Measurements from ENCODE around the gene FHL3.

The FHL3 gene

DNA sequence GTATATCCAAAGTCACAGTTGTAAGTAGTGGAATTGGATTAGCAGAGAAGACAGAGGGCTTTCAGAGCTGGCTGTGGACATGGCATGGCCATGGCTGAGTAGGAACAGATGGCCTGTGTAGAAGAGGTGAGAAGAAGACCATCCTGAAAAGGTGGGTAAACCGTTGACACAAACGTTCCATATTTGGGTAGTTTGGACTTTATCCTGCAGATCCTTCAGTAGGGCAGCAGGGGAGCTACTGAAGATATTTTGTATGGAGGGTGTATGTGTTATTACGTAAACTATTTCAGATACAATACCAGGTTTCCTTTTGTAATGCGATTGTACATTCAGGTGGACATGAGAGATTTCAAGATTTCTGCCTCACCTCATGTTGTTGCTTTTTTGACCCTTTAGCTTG lies 8.9 kb upstream of the FHL3 start:
- Histone ChIP-seq H3K27me3 (ENCODE audit: insufficient read depth, poor library complexity, severe bottlenecking) (no peaks in the 10 kb centered on the region), H3K4me3 (replicated peaks; ENCODE audit: insufficient read depth, low read length) (peak overlapping the region; percentile 73; the same call in 1 of the 2 replicates), H3K27ac (replicated peaks) (no peak overlapping the region)
- DNase-seq (ENCODE audit: low read depth in 1 of 2, low spot score in 1 of 2): no peak
- TF ChIP-seq, protein P1, sequence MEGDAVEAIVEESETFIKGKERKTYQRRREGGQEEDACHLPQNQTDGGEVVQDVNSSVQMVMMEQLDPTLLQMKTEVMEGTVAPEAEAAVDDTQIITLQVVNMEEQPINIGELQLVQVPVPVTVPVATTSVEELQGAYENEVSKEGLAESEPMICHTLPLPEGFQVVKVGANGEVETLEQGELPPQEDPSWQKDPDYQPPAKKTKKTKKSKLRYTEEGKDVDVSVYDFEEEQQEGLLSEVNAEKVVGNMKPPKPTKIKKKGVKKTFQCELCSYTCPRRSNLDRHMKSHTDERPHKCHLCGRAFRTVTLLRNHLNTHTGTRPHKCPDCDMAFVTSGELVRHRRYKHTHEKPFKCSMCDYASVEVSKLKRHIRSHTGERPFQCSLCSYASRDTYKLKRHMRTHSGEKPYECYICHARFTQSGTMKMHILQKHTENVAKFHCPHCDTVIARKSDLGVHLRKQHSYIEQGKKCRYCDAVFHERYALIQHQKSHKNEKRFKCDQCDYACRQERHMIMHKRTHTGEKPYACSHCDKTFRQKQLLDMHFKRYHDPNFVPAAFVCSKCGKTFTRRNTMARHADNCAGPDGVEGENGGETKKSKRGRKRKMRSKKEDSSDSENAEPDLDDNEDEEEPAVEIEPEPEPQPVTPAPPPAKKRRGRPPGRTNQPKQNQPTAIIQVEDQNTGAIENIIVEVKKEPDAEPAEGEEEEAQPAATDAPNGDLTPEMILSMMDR (IDR thresholded peaks at IDR 0.05; ENCODE audit: insufficient read depth, low read length): no peak
- TF ChIP-seq GABPA (IDR thresholded peaks at IDR 0.05; ENCODE audit: low read depth) (no peak), POLR2AphosphoS5 (IDR thresholded peaks at IDR 0.05; ENCODE audit: low read depth) (no peak)
- TF ChIP-seq, protein P2, sequence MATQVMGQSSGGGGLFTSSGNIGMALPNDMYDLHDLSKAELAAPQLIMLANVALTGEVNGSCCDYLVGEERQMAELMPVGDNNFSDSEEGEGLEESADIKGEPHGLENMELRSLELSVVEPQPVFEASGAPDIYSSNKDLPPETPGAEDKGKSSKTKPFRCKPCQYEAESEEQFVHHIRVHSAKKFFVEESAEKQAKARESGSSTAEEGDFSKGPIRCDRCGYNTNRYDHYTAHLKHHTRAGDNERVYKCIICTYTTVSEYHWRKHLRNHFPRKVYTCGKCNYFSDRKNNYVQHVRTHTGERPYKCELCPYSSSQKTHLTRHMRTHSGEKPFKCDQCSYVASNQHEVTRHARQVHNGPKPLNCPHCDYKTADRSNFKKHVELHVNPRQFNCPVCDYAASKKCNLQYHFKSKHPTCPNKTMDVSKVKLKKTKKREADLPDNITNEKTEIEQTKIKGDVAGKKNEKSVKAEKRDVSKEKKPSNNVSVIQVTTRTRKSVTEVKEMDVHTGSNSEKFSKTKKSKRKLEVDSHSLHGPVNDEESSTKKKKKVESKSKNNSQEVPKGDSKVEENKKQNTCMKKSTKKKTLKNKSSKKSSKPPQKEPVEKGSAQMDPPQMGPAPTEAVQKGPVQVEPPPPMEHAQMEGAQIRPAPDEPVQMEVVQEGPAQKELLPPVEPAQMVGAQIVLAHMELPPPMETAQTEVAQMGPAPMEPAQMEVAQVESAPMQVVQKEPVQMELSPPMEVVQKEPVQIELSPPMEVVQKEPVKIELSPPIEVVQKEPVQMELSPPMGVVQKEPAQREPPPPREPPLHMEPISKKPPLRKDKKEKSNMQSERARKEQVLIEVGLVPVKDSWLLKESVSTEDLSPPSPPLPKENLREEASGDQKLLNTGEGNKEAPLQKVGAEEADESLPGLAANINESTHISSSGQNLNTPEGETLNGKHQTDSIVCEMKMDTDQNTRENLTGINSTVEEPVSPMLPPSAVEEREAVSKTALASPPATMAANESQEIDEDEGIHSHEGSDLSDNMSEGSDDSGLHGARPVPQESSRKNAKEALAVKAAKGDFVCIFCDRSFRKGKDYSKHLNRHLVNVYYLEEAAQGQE (IDR thresholded peaks at IDR 0.05; ENCODE audit: insufficient replicate concordance, low read depth): no peak

DNA sequence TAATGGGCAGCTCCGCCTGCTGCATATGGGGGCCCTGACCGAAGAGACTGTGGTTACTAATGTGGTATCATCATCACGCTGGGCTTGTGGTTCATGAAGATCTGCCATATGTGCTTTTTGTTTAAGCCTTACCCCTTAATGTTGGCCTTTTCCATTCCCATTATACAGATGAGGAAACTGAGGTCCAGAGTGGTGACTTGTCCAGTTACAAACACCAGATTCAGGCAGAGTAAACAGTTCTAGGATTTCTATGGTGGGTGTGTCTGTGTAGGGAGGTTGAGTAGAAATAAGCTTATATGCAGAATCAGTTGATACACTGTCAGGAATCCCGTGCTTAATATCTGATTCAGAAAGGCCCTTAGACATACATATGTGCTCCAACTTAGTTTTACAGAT lies 7.9 kb upstream of the FHL3 start:
- peak overlapping the region; percentile 73 for H3K4me3 ChIP-seq (replicated peaks; ENCODE audit: insufficient read depth, low read length)
- H3K27me3 ChIP-seq (ENCODE audit: insufficient read depth, poor library complexity, severe bottlenecking): no peaks in the 10 kb centered on the region
- no peak for DNase-seq (ENCODE audit: low read depth in 1 of 2, low spot score in 1 of 2)
- peak overlapping the region; percentile 75 for H3K27ac ChIP-seq (replicated peaks)
- no peak for TF ChIP-seq POLR2AphosphoS5 (IDR thresholded peaks at IDR 0.05; ENCODE audit: low read depth)
- TF ChIP-seq, protein P2 (IDR thresholded peaks at IDR 0.05; ENCODE audit: insufficient replicate concordance, low read depth): no peak
- TF ChIP-seq SPI1 (IDR thresholded peaks at IDR 0.05; ENCODE audit: borderline replicate concordance, low read depth): no peak
- no peak for TF ChIP-seq GABPA (IDR thresholded peaks at IDR 0.05; ENCODE audit: low read depth)
- TF ChIP-seq, protein P1 (IDR thresholded peaks at IDR 0.05; ENCODE audit: insufficient read depth, low read length): no peak

DNA sequence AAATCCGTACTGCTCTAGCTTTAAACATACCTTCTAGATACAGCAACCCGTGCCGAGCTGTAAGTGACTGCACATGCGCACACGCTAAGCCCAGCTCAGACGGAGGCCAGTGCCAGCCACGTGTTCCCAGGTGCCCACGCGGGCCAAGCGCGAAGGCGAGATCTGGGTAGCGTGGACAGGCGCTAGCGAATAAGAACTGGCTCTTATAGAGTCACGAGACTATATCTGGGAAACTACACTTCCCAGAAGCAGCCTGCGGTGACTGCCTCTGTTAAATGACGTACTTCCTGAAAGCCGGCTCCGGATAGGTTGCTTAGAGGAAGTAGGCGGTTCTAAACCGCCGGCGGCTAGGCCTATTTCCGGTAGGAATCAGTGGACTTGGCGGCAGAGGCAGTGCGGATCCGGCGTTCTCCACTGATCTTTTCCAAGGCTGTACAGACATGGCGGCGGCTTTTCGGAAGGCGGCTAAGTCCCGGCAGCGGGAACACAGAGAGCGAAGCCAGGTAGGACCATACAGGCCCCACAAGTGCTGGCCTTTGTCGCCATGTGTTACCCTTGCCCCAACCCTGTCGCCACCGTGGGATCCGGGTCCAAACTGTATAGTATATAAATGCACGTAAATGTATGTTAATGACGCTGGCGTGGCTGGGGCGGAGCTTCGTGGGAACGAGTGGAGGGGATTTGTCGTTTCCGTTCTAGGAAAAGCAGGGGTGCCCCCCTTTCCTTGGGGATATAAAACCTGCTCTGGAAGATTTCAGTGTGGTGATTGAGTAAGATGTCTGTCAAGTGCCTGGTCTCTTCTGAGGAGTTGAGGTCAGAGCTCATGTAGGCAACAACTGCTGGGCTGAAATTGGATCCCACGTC lies 7.3 kb upstream of the FHL3 start, which contains the start of gene UTP11:
Gene UTP11, plus strand, starts transcription at position 372 of the 864 bp plus-strand sequence. Its CDS starts 69 bp downstream, at position 441.
- peak within 1 kb of the TSS; percentile 73 for H3K4me3 ChIP-seq (replicated peaks; ENCODE audit: insufficient read depth, low read length)
- TF ChIP-seq, protein P2 (IDR thresholded peaks at IDR 0.05; ENCODE audit: insufficient replicate concordance, low read depth): peak; percentile 74
- TF ChIP-seq GABPA (IDR thresholded peaks at IDR 0.05; ENCODE audit: low read depth) (peak; percentile 97), POLR2AphosphoS5 (IDR thresholded peaks at IDR 0.05; ENCODE audit: low read depth) (peak; percentile 77; the same call in 1 of the 2 replicates), SPI1 (IDR thresholded peaks at IDR 0.05; ENCODE audit: borderline replicate concordance, low read depth) (no peak)
- TF ChIP-seq, protein P1 (IDR thresholded peaks at IDR 0.05; ENCODE audit: insufficient read depth, low read length): no peak
- peak within 1 kb of the TSS; percentile 75 for H3K27ac ChIP-seq (replicated peaks)
- peak; percentile 98 to 99 for DNase-seq (ENCODE audit: low read depth in 1 of 2, low spot score in 1 of 2)
- H3K27me3 ChIP-seq (ENCODE audit: insufficient read depth, poor library complexity, severe bottlenecking): no peaks in the 10 kb centered on the region

All from HL-60 (cell line).